GM18867 (cell line): ENCODE measurements around the gene KCNJ6.
"Not testable (repeated sequence)": the region's sequence is repeated elsewhere in the genome, so short reads cannot be mapped to it uniquely, and the experiment has no call there.

Experiments used
- ATAC-seq: cut with Tn5 transposase; IDR thresholded peaks from one replicate; pipeline ENCODE4 v1.9.1; 2021; ENCODE audit warnings: mild to moderate bottlenecking, moderate library complexity; ENCODE audit not compliant: unreplicated experiment

Gene KCNJ6

DNA sequence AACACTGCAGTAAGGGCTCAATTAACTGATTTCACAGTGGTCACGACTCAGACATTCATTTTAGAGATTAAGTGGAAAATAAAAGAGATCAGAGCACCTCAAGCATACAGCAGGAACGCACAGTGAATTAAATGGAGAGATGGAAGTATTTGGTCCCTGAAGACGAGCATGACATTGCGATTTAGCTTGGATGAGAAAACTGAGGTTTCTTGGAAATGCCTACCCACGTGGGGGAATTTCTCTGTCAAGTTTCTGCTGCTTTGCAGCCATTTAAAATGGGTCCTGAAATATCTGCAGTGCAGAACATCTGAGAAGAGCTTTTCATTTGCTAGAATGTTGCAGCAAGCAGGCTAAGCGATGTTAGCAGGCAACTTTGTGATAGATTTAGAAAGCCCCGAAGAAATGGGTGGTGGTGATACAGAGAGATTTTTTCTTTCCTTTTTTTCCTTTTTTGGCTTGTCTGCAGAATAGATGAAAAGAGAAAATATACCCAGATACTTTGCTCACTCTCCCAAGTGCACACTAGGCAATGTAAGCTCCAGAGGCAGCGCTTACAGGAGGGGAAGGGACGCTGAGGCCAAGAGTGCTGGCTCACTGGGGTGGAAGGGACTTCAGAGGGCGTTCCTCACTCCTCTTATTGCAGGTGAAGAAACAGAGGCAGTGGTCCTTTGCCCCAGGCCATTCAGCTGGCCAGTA, 258.0 kb downstream of the KCNJ6 start:
- no peak for ATAC-seq

DNA sequence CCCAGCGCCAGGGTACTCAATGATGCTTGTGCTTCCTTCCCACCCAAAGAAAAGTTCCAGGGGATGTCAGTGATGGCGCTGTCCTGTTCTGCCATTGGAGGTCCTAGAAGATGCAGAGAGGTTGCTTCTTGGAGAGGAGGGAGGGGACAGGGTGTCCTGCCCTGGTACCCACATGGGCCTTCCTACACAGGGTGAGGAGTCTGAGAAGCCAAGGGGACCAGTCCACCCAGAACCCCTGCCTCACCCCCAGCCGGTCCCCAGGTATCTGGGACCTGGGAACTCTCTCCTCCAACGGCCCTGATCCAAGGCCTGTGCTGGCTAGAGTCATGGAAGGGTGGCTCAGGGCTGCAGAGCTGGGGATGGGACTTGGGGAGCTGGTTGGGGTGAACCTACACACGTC, 259.4 kb downstream of the KCNJ6 start:
- ATAC-seq, result no peak

DNA sequence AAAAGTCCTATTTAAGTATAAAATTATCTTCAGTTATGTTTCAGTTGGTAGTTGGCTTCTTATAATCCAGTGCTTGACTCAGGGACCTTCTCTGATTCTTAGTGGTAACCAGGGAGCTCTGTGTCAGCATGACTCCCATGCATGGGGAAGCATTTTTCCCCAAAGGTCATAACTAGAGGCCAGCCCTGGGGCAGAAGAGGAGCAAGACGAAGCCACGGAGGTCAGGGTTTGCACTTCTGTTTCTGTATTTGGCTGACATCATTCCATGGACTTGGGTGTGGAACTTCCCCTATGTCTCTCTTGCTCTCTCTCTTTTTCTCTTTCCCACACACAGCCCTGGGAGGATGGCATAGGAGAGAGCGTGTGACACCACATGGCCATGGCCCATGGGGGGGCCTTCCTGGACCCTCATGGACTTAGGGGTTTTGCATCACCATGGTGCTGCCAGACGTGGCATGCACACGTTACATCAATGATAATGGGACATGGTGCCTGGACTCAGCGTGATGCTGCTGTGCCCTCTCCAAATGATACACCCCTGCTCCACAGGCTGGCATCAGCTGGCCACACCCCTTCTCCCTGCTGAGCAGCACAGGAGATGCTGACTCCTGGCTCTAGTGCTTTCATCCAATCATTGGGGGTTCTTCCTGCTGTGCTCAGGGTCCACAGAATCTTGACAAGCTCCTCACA, 260.5 kb downstream of the KCNJ6 start:
- no peak for ATAC-seq

DNA sequence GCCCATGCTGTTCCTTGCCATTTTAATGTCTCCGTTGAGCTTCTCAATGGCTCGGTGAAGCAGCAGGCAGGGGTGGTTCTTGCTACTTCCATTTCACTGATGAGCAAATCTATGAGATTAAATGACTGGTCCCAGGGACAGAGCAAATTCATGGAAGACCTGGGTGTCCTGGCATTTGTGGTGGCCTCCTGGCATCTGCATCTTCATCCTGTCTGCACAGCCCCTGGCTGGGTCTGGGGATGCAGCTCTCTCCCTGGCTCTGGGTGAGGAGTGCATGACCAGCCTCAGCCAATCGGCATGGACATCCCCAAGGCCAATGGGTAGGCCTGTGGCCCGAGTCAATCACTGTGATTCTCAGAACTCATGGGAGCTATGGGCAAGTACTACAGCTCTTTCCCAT, 261.7 kb downstream of the KCNJ6 start:
- ATAC-seq, result no peak

DNA sequence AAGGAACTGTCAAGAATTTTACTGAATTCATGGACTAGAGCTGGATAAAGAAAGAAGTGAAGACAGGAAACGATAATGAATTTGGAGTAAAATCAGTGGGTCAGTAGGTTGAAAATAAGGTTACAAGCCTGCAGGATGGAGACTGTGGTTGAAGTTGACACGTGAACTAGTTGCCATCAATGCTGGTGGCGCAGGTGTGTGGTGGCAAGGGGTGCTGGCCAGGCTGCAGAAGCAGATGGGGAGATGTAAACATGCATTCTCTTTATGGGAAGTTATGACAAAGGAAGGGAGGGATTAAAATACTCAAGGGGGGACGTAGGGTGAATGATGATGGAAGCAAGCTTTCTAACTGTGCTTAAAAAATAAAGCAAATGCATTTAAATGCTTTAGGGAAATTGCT, 263.1 kb downstream of the KCNJ6 start:
- ATAC-seq, result no peak

DNA sequence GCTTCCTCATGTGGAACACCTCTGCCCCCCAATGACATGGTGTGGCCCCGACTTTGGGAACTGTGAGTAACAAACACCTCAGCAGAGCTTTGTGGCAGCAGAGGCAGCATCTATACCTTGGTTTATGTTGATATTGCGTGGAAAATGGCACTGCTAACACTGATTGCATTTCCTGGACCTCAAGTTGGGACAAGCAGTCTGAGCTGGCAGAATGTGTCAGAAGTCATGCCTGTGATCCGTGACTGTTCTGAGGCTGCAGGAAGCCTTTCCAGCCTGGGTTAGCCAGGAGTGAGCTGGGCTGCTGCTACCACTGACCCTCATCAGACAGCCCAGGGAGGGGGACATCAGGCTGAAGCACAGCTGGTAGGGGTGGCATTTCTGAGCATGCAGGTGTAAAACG, 268.5 kb downstream of the KCNJ6 start:
- no peak for ATAC-seq

DNA sequence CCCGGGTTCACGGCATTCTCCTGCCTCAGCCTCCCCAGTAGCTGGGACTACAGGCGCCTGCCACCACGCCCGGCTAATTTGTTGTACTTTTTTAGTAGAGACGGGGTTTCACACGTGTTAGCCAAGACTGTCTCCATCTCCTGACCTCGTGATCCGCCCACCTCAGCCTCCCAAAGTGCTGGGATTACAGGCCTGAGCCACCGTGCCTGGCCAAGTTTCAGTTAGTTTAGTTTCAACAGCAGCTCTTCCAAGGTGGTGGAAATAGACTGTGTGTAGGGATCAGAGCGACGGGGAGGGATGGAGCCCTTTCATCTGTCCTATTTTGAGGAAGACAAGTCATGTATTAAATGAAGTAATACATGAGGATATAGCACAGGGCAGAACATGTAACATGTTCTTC, 269.5 kb downstream of the KCNJ6 start:
- not testable (repeated sequence) for ATAC-seq

DNA sequence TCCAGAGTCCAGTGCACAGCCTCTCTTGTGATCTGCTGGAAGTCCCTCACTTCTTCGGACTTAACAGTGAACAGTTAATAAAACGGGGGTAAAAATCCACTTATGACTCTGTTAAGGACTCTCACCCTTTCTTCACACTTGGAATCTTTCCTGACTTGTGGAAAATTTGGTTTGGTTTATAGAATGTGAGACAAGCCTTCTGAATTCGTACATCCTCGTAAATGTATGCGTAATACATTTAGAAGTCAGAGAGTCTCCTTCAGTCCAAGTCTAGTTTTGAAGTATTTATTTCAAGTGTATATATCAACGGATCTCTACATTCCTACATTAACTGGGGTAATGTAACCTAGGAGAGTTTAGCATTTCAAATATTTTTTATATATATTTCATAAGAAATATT, 270.4 kb downstream of the KCNJ6 start:
- ATAC-seq, result no peak

DNA sequence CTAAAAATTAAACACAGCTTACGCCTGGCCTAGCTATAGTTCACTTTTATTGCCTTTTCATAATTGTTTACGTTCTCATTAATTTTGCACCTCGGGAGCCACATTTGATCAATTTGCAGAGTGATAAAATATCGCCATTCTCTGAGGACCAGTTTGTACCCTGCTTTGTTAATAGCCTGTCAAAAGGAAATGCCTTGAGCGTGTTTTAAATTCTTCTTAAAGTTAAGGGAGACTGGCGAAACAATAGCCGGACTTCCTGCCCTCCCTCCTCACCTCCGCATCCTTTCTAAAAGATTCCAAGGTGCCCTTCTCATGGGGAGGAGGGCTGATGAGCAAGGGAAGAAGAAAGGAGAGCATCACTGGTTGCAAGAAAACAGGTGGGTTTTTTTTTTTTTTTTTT, 271.6 kb downstream of the KCNJ6 start:
- ATAC-seq, result no peak

DNA sequence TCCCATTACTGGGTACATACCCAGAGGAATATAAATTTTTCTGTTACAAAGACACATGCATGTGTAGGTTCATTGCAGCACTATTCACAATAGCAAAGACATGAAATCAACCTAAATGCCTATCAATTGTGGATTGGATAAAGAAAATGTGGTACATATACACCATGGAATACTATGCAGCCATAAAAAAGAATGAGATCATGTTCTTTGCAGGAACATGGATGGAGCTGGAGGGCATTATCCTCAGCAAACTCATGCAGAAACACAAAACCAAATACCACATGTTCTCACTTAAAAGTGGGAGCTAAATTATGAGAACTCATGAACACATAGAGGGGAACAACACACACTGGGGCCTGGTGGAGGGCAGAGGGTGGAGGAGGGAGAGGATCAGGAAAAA, 272.4 kb downstream of the KCNJ6 start:
- not testable (repeated sequence) for ATAC-seq

DNA sequence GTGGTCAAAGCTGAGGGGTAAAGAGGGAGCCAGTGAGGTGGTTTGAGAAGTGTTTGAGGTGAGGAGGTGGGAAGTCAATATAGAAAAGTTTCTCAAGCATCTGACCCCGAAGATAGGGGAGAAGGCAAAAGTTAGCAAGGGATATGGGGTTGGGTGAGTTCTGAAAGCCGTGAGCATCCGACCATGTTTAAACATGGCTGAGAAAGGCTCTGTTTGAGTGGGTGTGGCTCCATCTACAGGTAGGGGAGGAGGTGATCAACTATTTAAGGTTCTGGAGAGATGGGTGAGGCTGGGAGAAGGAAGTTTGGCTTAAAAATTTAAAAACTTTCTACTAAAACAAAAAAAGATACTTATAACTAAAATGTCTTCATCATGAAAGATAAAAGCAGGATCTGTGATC, 273.8 kb downstream of the KCNJ6 start:
- ATAC-seq, result peak; percentile 39

DNA sequence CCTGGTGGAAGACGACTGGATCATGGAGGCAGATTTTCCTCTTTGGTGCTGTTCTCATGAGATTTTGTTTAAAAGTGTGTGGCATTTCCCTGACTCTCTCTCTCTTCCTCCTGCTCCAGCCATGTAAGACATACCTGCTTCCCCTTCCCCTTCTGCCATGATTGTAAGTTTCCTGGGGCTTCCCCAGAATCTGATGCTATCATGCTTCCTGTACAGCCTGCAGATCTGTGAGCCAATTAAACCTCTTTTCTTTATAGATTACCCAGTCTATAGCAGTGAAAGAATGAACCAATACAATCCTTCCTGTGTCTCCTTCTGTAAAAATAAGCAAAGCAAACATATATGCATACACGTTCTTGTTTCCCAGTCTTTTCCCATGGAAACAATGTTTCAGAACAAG, 276.5 kb downstream of the KCNJ6 start:
- ATAC-seq, result no peak

DNA sequence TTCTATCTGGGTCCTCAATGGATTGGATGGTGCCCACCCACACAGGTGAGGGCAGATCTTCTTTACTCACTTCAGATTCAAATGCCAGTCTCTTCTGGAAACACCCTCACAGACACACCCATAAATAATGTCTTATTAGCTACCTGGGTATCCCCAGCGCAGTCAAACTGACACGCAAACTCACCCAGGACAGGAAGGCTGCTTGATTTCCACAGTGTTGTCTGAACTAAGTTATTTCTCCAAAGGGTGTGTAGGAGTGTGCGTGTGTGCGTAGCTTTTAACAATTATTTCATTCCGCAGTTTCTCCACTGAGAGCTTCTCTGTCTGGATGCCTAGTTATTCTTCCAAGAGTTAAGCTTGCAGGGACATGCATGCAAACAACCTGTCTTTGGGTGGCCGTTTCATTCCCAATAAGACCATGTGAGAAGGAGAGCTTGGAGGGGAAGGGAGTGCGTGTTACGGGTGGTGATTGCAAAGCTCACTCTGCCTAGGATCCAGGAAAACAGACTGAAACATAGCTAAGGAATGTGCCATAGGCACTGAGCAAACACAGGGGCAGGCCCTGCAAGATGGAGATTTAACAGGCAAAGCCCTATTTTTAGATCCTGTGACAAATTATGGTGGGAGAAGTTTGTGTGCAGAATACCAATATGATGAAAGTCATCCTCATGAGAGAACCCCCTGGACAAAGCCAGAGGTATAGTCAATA, 280.0 kb downstream of the KCNJ6 start:
- no peak for ATAC-seq

DNA sequence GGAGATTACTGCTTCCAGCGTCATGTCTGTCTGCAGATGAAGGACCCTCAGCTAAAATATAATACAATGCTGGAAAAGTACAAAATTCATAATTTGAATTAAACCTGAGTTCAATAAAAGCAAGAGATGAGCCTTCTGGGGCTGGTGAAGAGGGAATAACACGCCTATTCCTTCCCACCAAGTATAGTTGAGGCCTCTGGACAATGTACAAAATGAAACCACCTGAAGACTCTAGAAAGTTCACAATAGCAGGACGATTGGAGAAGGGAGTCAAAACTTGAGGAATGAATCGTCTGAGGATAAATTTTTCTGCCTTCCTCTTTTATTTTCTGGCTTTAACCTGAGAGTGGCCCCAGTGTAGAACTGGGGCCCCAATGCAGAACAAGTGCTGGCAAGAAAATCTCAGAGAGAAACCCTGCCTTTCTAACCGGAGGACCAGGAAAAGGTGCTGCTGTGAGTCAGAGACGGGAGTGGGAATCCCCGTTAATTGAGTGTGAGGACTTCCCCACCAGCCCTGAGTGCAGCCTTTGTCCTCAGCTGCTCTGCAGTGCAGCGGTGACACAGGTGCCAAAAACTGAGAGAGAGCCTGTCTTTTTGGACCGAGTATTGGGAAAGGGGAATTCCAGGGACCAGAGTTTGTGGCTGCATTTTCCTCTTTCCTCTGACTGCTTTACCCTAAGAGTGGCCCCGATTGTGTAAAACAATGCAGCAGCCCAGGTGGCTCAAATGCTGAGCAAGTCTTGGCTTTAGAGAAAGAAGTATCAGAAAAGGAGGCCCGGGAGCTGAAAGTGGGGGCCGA, 284.7 kb downstream of the KCNJ6 start:
- peak; percentile 66 for ATAC-seq

DNA sequence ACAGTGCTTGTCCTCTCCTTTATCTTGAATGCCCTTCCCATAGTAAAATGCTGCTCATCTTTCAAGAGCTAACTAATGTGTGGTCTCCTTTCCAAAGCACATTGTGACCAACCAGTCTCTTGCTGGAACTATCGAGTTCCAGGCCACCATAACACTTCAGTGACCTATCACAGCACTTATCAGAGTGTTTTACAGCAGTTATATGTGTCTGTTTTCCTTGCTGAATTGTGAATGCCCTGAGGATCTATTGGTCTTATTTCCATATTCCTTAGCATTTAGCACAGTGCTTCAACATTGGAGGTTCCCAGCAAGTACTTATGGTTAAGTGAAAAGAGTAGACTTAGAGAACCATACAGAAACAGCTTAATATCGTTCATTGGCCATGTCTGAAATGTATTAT, 285.4 kb downstream of the KCNJ6 start:
- no peak for ATAC-seq

DNA sequence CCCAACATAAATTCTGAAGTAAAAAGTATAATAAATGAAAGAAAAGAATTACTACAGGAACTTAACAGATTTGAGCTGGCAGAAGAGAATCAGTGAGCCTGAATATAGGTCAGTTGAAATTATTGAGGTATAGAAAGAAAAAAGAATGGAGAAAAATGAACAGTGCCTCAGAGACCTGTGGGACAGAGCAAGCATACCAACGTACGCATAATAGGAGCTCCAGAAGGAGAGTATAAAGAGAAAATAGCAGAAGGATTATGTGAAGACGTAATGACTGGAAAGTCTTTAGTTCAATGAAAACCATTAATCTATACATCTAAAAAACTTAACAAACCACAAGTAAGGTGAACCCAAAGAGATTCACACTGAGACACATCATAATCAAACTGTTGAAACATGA, 287.9 kb downstream of the KCNJ6 start:
- no peak for ATAC-seq

DNA sequence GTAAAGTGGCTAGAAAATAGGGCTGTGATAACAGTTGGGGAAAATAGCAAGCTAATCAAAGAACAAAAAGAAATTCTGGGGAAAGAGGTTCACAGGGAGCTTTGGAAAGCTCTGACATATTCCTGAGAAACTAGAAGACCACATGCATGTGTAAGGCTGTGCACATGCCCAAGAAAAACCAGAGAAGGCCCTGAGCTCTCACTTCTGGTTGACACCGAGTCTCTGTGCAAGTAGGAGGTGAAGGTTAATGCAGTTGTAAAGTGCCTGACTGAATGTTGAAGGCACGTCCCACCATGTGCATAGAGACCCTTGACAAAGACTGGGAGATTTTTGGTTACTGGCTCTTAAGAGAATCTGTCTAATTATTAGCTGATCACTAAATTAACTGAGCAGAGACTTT, 288.7 kb downstream of the KCNJ6 start:
- ATAC-seq, result no peak

DNA sequence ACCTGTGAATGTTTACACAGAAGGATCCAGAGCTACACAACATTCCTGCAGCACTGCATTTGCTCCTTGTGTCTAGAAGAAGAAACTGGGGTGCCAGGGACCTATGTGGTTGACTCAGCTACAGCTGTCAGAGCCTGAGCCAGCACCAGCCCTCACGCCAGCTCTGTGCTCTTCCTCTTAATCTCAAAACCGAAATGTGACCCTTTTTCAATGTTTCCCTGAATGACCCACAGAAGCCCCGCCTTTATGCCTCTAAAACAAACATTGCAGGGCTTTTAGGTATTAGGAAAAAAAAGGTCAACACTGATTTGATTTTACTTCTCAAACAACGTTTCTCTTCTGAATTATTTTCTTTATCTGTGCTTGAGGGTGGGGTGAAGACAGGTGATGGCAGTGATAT, 289.2 kb downstream of the KCNJ6 start:
- ATAC-seq, result no peak

DNA sequence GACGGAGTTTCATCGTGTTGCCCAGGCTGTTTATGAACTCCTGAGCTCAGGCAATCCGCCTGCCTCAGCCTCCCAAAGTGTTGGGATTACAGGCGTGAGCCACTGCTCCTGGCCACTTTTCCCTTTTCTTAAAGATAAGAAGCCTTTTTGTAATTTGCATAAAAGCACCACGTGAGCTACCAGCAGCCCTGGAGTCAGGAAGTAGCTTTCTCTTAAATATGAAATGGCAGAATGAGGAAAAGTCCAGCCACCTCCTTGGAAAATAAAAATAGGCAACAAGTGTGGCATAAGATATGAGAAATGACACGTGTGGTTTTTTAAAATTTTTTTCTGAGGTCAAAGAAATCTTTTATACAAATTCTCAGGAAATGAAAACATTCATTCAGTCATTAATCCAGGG, 289.9 kb downstream of the KCNJ6 start:
- ATAC-seq, result no peak

DNA sequence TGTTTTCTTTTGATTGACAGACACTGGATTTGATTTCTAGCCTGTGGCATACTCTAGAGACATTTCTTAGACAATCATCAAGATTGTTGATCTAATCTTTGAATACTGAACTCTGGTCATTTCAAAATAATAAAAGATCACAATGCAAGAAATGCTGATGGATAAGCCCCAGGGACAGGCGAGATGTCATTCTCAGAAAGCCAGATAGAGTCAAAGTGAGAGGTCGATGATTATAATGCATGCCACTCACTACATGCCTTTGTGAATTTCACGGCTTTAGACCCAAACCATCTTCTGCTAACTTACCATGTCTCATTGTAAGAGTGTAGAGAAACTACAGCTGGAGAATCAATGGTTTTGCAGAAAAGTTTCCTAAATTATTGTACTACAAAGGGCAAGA, 292.6 kb downstream of the KCNJ6 start:
- ATAC-seq, result no peak

DNA sequence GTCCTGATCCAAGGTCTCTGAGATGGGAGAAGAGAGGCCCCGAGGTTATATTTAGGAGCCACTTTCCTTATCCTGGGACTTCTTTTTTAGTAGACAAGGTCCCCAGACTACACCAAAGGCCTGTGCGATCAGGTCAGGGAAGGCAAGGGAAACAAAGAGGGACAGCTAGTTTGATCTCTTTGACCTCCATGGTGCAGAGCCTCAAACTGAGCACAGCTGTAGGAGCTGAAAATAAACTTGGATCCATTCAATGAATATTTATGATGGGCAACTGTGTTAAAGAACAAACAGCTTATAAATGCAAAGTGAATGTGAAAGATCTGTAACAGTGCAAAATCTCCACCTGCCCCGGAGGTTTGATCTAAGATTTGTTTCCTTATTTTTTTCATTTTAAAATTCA, 293.1 kb downstream of the KCNJ6 start:
- no peak for ATAC-seq
